Activated CD8-positive, alpha-beta T cell treated with anti-CD3 and anti-CD28 coated beads for 36 hours (primary cell): ENCODE data around the gene TATDN3. TPM values are rescaled to one million over a fixed set of nuclear protein-coding genes. Genes with fewer than 3 reads are reported as not detected.

ENCODE experiments used
- ATAC-seq: fragments of 200-7000 bp; cut with Tn5 transposase; one replicate; pipeline ENCODE4 v1.10.0; 2021; ENCODE audit warnings: mild to moderate bottlenecking, moderate library complexity
- CTCF ChIA-PET: fragments of 350-600 bp; sonication (Branson Sonifier 250); formaldehyde crosslinking; loops from one replicate; lab custom pipeline; 2021; ENCODE audit warnings: antibody characterized with exemption; lab: Charles Lee
- POLR2A ChIA-PET: fragments of 350-600 bp; sonication (Branson Sonifier 250); formaldehyde crosslinking; loops from one replicate; lab custom pipeline; 2021; ENCODE audit warnings: antibody characterized with exemption; lab: Charles Lee
- DNase-seq: peaks from one replicate; pipeline ENCODE4 v3.0.0-alpha.2; 2020
- H3K27ac Mint-ChIP-seq: one replicate; pipeline ENCODE4 v1.8.0; 2021; ENCODE audit warnings: mild to moderate bottlenecking, mixed read lengths
- H3K27me3 Mint-ChIP-seq: one replicate; pipeline ENCODE4 v1.8.0; 2021; ENCODE audit warnings: mixed read lengths
- H3K36me3 Mint-ChIP-seq: one replicate; pipeline ENCODE4 v1.8.0; 2021; ENCODE audit warnings: low read depth, mixed read lengths
- H3K4me1 Mint-ChIP-seq: one replicate; pipeline ENCODE4 v1.8.0; 2021; ENCODE audit warnings: low read depth, mixed read lengths
- H3K4me3 Mint-ChIP-seq: one replicate; pipeline ENCODE4 v1.8.0; 2021; ENCODE audit warnings: mild to moderate bottlenecking, moderate library complexity, mixed read lengths
- H3K9me3 Mint-ChIP-seq: one replicate; pipeline ENCODE4 v1.8.0; 2021; ENCODE audit warnings: mixed read lengths
- CTCF ChIP-seq: fragments of 200-600 bp; IDR thresholded peaks from one replicate; pipeline ENCODE4 v1.8.0; 2022; ENCODE audit warnings: antibody characterized with exemption, mild to moderate bottlenecking
- intact Hi-C: fragments of 100-400 bp; cut with micrococcal nuclease; formaldehyde crosslinking; loops from one replicate; pipeline ENCODE4 v1.10.0; 2022
- total RNA-seq, 2 experiments: library from RNA; stranded (reverse); gene quantifications; one replicate each; pipeline ENCODE4 v1.2.3, GENCODE V29; 2021

Gene TATDN3
- total RNA-seq, 2 experiments from 2014 or later, result 17.4 to 24.2 TPM

- CTCF ChIA-PET, result interaction anchor here (0.9 to 6.2 kb wide), 6 partner anchors 15 to 313 kb away, joined by 3 to 37 read pairs (median 6); partner anchors contain the start of gene BATF3
- no peak for TF ChIP-seq CTCF
- H3K4me1 Mint-ChIP-seq, result peaks cover 28% of the 10 kb centered on the region
- H3K4me3 Mint-ChIP-seq, result no peak overlapping the region
- POLR2A ChIA-PET, result interaction anchor here (0.6 kb wide), 1 partner anchor 157 kb away, joined by 3 read pairs; no protein-coding TSS in a partner anchor
- H3K27ac Mint-ChIP-seq, result no peak overlapping the region
- peaks cover 25% of the 10 kb centered on the region for H3K36me3 Mint-ChIP-seq
- H3K9me3 Mint-ChIP-seq, result no peaks in the 10 kb centered on the region
- no peak for DNase-seq
- intact Hi-C loops, result no loop called here
- H3K27me3 Mint-ChIP-seq, result no peaks in the 10 kb centered on the region
- no peak for ATAC-seq
These were observed 5.8 kb upstream of the TATDN3 start for GRCh38 chr1:212785871-212786270.

DNA sequence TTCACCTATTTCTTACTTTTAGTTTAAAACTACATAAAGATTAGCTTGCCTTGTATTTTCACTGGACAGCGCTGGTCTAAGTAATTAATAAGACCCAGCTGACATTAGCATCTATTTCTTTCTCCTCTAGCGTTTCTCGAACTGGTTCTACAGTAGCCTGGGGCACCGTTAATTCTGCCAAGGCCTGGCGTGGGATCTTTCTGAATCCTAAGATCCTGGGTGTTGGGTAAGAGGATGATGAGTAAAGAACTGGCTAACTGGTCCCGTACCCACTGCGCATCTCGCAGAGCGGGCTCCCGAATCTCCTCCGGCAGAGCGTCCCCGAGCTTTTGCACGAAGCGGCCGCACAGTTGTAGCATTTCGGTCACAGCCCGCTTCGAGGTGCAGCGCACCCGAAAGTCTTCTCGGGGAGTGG lies 426 bp upstream of the TATDN3 start:
- POLR2A ChIA-PET, result interaction anchor here (0.6 to 1.9 kb wide), 18 partner anchors 8 to 1378 kb away, joined by 3 to 7 read pairs (median 4); partner anchors contain the start of gene ATF3
- no peak for TF ChIP-seq CTCF
- Mint-ChIP-seq H3K9me3 (no peaks in the 10 kb centered on the region), H3K4me3 (peak overlapping the region; percentile 100), H3K27me3 (no peaks in the 10 kb centered on the region), H3K36me3 (peaks cover 14% of the 10 kb centered on the region), H3K27ac (peak overlapping the region; percentile 97), H3K4me1 (peaks cover 29% of the 10 kb centered on the region)
- ATAC-seq, result peak; percentile 76
- CTCF ChIA-PET, result interaction anchor here (0.9 to 6.2 kb wide), 12 partner anchors 10 to 334 kb away, joined by 3 to 37 read pairs (median 6); partner anchors contain the start of gene FLVCR1
- intact Hi-C loops, result no loop called here
- no peak for DNase-seq

DNA sequence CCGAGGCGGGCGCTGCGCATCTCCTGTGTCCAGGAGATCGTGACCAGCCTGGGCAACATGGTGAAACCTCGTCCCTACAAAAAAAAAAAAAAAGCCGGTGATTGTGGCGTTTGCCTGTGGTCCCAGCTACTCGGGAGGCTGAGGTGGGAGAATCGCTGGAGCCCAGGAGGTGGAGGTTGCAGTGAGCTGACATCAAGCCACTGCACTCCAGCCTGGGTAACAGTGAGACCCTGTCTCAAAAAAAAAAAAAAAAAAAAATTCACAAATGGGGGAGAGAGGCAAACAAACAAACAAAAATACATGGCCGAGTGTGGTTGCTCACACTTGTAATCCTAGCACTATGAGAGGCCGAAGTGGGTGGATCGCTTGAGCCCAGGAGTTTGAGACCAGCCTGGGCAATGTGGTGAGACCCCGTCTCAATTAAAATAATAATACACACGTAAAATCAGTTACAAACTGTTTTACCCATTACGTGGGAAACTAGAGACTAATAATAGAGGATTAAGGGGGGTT lies 758 bp downstream of the TATDN3 start:
- Mint-ChIP-seq H3K4me1 (peaks cover 29% of the 10 kb centered on the region), H3K9me3 (no peaks in the 10 kb centered on the region), H3K27ac (peak overlapping the region; percentile 97), H3K27me3 (no peaks in the 10 kb centered on the region), H3K36me3 (peaks cover 10% of the 10 kb centered on the region), H3K4me3 (peak overlapping the region; percentile 100)
- no peak for TF ChIP-seq CTCF
- intact Hi-C loops, result no loop called here
- ChIA-PET CTCF (interaction anchor here (1.2 to 2.4 kb wide), 7 partner anchors 10 to 316 kb away, joined by 3 to 9 read pairs (median 6); no protein-coding TSS in a partner anchor), POLR2A (interaction anchor here (1.2 to 1.9 kb wide), 5 partner anchors 9 to 184 kb away, joined by 3 to 7 read pairs (median 7); partner anchors contain the start of gene ATF3)
- no peak for ATAC-seq
- DNase-seq, result peak; percentile 4

DNA sequence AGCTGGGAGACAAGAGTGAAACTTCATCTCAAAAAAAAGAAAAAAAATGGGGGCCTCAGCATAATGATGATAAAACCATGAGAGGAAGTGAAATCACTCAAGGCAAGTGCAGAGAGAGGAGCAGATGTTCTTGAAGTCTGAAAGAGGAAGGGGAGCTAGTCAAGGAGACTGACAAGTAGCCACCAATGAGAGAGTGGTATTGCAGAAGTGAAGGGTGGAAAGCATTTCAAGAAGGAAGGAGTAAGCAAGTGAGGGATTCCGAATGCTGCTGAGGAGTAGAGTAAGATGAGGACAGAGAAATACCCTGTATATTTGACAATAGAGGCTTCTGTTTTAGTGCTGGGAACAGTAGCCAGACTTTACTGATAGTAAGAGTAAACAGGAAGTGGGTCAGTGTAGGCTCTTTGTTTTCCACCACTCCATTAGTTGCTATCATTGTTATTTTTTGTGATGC lies 2.9 kb downstream of the TATDN3 start:
- no peak for TF ChIP-seq CTCF
- H3K9me3 Mint-ChIP-seq, result no peaks in the 10 kb centered on the region
- H3K27me3 Mint-ChIP-seq, result no peaks in the 10 kb centered on the region
- ChIA-PET CTCF (interaction anchor here (0.9 to 1.8 kb wide), 5 partner anchors 11 to 201 kb away, joined by 3 to 8 read pairs (median 4); no protein-coding TSS in a partner anchor), POLR2A (interaction anchor here (1.1 to 1.6 kb wide), 2 partner anchors 63 to 79 kb away, joined by 3 to 5 read pairs; partner anchors contain the start of gene FLVCR1)
- peaks cover 15% of the 10 kb centered on the region for H3K36me3 Mint-ChIP-seq
- ATAC-seq (no peak), DNase-seq (no peak)
- peaks cover 25% of the 10 kb centered on the region for H3K4me1 Mint-ChIP-seq
- H3K4me3 Mint-ChIP-seq, result no peak overlapping the region
- intact Hi-C loops, result no loop called here
- H3K27ac Mint-ChIP-seq, result peak overlapping the region; percentile 59

- H3K27me3 Mint-ChIP-seq, result no peaks in the 10 kb centered on the region
- ChIA-PET POLR2A (interaction anchor here (0.6 kb wide), 1 partner anchor 623 kb away, joined by 3 read pairs; no protein-coding TSS in a partner anchor), CTCF (interaction anchor here (2.5 kb wide), 1 partner anchor 133 kb away, joined by 11 read pairs; no protein-coding TSS in a partner anchor)
- intact Hi-C loops, result no loop called here
- H3K9me3 Mint-ChIP-seq, result no peaks in the 10 kb centered on the region
- DNase-seq (no peak), ATAC-seq (no peak)
- no peak overlapping the region for H3K27ac Mint-ChIP-seq
- TF ChIP-seq CTCF, result no peak
- H3K36me3 Mint-ChIP-seq, result peaks cover 20% of the 10 kb centered on the region
- no peak overlapping the region for H3K4me3 Mint-ChIP-seq
- H3K4me1 Mint-ChIP-seq, result peaks cover 15% of the 10 kb centered on the region
These were observed 6.0 kb downstream of the TATDN3 start for GRCh38 chr1:212797681-212798080.
